GM21367 (cell line): Measurements from ENCODE around the gene CHRNE.
"Not testable (repeated sequence)": the region's sequence is repeated elsewhere in the genome, so short reads cannot be mapped to it uniquely, and the experiment has no call there.

Experiments used
- ATAC-seq: cut with Tn5 transposase; IDR thresholded peaks from one replicate; pipeline ENCODE4 v1.9.1; 2021; ENCODE audit not compliant: unreplicated experiment

CHRNE gene

DNA sequence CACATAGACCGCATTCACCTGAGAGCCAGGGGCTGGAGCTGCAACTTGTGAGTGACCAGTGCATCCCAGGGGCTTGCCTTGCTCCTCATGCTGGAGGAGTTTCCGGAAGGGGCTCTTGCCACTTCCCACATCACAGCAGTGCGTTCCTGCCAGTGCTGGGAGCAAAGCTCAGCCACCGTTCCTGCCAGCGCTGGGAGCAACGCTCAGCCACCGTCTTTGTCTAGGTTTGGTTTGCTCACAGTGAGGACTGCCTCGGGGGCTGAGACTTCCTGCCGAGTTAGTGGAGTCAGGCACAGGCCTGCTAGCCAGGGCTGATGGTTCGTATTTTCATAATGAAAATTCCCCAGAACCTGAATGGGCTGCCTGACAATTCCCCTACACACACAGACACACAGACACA, 5.4 kb upstream of the CHRNE start:
- no peak for ATAC-seq

DNA sequence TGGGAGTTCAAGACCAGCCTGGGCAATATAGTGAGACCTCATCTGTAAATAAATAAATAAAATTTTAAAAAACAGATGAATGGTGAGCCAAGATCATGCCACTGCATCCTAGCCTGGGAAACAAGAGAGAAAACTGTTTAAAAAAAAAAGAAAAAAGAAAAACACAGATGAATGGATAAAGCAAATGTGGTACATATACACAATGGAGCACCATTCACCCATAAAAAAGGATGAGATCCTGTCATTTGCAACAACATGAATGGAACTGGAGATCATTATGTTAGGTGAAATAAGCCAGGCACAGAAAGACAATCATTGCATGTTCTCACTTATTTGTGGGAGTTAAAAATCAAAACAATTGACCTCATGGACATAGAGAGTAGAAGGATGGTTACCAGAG, 3.7 kb upstream of the CHRNE start:
- ATAC-seq = not testable (repeated sequence)

DNA sequence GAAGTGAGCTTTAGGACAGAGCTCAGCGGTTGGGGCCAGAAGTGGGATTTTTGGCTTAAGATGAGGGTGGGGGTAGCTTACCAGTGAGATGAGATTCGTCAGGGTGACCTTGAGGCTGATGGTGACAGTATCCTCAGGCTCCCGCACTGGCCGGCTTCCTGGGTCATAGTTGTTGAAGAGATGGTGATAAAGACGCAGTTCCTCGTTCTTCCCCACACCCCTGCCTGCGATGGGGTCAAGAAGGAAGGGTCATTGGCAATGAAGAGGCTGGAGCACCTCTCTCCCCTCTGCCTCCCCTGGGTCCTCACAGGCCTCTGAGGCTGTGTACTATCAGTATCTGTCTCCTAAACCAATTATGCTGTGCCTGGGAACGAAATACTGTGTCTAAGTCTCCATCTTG, 358 bp downstream of the CHRNE start:
- ATAC-seq = no peak

DNA sequence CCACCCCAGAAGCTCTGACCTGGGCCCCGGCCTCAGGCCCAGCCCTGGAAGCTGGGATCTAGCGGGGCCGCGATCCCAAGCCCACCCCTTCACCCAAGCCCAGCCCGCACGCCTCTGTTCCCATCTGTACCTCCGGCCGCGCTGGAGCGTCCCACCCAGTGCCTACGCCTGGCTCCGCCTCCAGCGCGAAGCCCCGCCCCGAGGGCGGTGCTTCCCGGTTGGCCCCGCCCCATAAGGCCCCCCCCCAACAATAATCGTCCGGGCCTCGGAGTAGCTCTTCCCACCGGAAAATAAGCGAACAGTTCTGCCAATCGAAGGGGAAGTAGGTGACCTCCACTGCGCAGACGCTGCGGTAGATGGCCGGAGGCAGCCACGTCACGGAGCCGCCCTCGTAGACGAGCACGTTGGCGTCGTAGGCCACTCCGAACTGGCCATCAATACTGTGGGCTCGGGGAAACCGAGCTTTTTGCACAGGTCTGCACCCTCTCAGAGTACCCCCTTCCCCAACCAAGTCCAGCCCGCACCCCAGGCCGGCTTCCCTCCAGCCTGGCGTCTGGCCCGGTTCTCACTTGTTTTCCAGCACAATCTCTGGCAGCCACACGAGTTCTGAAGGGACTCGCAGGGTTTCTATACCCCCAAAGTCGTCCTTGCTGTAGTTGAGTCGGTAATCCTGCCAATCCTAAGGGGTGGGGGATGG, 1.1 kb downstream of the CHRNE start:
- no peak for ATAC-seq

DNA sequence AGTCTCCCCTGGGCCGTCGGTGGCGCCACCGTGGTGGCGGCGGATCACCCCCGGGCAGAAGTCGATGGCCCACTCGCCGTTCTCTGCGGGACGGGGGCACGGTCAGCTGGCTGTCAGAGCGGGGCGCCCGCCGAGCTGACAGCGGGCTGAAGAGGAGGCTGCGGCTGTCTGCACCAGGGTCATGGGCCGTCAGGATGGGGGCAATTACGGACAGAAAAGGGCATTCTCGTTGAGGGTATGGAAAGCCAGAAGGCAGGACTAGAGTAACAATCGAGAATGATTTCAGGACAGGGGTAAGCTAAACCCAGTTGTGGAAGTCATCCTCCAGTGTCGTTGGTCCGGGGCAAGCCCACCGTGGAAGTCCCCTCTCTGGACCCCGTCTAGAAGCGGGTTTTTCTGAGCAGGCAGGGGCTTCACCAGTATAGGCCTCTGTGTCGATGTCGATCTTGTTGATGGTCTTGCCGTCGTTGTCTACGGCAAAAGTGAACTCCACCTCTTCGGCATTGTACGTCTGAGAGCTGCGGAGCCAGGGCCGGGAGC, 1.7 kb downstream of the CHRNE start:
- ATAC-seq = no peak

DNA sequence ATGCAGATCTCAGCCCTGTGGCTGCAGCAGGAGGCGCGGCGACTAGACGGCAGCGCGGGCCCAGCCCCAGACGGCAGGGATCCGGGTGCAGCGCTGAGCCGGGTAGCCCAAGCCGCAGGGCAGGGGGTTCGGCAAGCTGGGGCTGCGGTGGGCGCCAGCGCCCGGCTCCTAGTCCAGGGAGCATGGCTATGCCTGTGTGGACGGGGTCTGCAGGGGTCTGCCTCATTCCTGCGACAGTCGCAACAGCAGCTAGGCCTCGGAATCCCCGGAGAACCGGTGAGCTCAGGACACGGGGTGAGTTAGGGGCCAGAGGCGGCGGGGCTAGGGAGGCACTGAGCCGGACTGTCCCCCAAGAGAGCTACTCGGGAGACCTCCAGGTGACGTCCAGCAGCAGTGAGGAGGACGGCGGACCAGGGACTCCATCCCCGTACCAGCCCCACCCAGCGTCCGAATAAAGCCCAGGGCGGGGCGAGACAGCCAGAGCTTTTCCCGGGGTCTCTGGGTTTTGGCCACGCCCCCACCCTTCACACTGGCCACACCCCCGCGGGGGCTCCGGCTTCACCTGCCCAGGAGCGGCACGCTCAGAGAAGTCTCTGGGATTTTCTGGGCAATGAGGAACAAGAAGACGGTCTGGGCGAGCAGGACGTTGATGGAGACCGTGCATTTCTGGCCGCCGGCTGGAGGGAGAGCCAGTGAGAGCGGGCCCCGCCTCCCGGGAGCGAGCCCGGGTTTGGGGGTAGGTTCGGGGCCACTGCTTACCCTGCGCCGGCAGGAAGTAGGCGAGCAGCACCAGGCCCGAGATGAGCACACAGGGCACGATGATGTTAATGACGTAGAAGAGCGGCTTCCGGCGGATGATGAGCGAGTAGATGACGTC, 2.4 kb downstream of the CHRNE start:
- no peak for ATAC-seq

DNA sequence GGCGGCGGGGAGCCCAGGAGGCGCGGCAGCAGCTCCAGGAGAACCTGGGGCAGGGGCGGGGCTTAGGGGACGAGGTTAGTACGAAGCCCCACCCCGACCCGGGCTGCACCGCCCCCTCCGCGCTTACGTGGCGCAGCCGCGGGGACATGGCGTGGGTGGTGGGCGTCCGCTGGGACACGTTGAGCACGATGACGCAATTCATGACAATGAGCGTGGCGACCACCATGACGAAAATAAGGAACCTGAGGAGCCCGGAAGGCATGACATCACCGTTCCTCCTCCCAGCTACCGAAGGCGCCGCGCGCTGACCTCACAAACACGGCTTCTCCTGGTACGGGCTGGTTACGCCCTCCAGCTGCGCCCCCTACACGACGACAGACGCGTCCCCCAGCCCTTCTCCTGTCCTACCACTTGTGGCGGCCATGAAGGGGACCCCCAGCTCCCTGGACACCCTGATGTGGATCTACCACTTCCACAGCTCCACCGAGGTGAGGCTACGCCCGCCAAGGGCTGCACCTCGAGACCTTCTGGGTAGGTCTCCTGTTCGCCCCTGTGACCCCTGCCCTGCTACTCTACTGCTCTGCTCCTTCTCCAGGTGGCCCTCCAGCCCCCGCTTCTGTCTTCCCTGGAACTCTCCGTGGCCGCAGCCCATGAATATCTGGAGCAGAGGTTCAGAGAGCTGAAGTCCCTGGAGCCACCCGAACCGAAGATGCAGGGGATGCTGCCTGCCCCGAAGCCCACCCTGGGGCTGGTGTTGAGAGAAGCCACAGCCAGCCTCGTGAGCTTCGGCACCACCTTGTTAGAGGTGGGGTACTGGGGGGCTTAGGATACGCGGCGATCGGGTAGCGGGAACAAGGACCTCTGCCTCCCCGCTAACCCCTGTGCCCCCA, 3.3 kb downstream of the CHRNE start, which contains the start of gene C17orf107:
Gene C17orf107 (plus strand): TSS at position 196 of the 890 bp plus-strand sequence. CDS start 227 bp downstream, at position 423.
- no peak for ATAC-seq

DNA sequence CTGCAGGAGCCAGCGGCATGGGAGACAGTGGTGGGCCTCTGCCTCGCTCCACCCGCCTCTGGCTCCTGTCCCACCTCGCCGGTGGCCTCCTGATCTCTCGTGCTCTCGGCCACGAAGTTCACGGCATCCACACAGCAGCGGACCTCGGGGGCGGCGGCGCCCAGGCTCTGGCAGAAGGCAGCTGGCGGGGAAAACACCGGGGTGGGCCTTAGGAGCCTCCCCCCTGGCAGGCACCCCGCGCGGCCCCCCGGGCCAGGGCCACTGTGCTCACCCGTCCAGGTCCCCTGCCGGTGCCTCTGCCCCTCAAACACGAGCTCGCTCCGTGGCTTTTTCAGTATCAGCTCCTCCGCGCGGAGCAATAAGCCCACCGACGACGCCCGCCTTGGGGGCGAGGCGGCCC, 4.0 kb downstream of the CHRNE start:
- no peak for ATAC-seq

DNA sequence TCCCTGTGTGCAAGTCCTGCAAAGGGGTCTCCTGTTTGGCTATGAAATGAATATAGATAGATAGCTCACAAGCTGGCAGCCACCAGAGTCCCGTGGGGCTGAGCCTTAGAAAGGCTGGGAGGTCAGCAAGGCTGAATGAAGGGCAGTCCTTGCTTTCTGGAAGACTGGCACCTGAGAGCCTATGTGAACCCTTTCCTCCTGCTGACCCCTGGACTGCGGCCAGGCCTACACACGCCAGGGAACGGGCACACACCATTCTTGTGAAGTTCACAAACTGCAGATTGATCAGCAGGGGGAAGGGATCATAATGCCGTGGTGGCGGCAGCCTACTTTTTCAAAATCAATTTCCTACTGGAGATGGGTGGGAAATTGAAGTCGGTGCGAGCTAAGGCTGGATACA, 4.5 kb downstream of the CHRNE start:
- no peak for ATAC-seq

DNA sequence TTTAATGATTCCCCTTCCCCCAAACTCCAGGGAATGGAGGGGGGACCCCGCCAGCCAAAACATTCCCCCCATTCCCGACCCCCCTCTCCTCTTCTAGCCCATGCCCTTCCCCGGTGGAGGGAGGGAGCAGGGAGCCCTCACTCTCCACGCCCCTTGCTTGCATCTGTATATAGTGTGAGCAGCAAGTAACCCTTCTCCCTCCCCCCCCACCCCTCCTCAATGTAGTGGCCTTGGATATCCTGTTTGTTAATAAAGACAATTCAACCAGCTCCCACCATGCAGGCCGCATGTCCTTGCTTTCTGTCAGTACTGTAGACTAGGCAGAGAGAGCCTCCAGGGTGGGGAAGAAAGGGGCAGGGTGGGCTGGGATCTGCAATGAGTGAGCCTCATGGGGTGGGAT, 5.1 kb downstream of the CHRNE start:
- ATAC-seq = no peak

DNA sequence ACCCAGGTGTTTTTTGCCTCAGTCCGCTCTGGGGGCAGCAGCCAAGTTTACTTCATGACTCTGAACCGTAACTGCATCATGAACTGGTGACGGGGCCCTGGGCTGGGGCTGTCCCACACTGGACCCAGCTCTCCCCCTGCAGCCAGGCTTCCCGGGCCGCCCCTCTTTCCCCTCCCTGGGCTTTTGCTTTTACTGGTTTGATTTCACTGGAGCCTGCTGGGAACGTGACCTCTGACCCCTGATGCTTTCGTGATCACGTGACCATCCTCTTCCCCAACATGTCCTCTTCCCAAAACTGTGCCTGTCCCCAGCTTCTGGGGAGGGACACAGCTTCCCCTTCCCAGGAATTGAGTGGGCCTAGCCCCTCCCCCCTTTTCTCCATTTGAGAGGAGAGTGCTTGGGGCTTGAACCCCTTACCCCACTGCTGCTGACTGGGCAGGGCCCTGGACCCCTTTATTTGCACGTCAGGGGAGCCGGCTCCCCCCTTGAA, 5.7 kb downstream of the CHRNE start:
- ATAC-seq = no peak

DNA sequence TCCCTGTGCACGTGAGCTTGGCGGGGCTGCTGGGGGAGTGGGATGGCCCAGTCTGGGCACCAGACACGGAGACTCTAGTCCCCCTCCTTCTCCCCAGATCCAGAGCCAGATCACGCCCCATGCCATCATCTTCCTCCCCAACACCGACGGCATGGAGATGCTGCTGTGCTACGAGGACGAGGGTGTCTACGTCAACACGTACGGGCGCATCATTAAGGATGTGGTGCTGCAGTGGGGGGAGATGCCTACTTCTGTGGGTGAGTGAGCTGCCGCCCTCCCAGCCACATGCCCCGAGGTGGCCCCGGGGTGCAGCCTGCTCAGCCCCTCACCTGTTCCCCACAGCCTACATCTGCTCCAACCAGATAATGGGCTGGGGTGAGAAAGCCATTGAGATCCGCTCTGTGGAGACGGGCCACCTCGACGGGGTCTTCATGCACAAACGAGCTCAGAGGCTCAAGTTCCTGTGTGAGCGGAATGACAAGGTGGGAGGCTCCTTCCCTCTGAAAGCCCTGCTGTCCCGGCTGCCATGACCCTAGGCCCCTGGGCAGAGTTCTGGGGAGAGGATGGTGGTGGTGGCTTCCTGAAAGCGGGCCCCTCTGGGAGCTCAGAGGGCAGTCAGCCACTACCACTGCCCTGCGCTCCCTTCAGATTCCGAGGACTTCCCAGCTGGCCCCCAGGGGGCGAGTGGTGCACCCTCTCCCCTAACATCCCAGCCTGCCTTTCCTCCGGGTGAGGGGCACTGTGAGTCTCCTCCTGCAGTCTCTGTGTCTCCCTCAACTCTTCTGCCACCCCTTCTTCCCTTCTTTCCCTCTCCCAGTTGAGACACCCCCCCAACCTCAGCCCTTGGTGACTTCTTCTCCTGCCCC, 6.3 kb downstream of the CHRNE start:
- ATAC-seq = no peak

DNA sequence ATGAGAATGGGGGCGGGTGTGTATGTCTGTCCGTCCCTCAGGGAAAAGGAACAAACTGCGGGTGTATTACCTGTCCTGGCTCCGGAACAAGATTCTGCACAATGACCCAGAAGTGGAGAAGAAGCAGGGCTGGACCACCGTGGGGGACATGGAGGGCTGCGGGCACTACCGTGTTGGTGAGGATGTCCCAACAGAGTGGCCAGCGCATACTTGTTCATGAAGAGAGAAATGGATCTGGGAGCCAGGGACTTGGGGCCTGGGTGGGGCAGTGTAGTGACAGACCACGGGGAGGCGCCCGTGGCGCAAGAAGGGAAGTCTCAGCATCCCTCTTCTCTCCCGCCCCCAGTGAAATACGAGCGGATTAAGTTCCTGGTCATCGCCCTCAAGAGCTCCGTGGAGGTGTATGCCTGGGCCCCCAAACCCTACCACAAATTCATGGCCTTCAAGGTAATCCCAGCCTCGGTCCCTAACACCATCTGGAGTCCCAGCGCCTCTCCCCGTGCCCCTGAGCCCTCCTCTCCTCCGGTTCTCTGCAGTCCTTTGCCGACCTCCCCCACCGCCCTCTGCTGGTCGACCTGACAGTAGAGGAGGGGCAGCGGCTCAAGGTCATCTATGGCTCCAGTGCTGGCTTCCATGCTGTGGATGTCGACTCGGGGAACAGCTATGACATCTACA, 7.1 kb downstream of the CHRNE start:
- no peak for ATAC-seq

DNA sequence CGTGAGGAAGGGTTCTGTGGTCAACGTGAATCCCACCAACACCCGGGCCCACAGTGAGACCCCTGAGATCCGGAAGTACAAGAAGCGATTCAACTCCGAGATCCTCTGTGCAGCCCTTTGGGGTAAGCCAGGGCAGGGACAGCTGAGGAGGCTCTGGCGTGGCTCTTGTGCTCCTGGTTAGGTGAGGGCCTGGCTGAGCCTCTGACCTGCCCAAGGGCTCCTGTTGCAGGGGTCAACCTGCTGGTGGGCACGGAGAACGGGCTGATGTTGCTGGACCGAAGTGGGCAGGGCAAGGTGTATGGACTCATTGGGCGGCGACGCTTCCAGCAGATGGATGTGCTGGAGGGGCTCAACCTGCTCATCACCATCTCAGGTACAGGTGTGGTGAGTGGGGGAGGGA, 7.8 kb downstream of the CHRNE start:
- ATAC-seq = no peak

DNA sequence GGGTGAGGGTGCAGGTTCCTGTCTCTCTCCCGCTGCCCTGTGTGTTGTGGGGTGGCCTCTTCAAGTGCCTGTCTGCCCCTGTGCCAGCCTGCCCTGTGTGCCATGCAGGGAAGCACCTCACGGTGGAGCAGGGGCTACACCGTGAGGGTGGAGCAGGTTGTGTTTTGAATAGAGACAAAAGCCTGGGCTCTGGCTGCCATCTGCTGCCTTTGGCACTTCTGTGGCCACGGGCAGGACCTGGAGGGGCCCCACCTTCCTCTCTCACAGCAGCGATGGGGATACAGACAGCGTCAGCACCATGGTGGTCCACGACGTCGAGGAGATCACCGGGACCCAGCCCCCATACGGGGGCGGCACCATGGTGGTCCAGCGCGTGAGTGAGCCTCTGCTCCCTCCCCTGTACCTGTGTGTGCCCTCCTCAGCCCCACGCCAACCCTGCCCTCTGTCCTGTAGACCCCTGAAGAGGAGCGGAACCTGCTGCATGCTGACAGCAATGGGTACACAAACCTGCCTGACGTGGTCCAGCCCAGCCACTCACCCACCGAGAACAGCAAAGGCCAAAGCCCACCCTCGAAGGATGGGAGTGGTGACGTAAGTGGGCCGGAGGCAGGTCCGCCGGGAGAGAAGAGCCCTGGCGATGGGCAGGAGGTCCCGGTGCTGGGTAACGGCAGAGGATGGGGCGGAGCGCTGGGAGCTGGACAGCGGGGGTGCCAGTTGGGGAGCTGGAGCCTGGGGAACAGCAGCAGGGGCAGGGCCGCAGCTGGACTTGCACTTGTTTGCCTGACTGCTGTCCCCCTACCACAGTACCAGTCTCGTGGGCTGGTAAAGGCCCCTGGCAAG, 9.0 kb downstream of the CHRNE start:
- no peak for ATAC-seq

DNA sequence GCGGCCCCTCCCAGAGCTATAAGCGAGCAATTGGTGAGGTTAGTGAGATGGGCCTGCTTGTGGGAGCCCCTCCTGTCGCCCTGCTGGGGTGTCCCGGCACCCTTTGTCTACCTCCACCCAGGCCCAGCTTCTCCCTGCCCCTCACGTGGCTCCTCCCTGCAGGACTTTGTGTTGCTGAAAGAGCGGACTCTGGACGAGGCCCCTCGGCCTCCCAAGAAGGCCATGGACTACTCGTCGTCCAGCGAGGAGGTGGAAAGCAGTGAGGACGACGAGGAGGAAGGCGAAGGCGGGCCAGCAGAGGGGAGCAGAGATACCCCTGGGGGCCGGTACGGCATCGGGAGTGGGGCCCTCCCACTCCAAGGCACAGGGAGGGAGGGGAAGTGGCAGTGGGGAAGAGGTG, 9.6 kb downstream of the CHRNE start:
- ATAC-seq = no peak

DNA sequence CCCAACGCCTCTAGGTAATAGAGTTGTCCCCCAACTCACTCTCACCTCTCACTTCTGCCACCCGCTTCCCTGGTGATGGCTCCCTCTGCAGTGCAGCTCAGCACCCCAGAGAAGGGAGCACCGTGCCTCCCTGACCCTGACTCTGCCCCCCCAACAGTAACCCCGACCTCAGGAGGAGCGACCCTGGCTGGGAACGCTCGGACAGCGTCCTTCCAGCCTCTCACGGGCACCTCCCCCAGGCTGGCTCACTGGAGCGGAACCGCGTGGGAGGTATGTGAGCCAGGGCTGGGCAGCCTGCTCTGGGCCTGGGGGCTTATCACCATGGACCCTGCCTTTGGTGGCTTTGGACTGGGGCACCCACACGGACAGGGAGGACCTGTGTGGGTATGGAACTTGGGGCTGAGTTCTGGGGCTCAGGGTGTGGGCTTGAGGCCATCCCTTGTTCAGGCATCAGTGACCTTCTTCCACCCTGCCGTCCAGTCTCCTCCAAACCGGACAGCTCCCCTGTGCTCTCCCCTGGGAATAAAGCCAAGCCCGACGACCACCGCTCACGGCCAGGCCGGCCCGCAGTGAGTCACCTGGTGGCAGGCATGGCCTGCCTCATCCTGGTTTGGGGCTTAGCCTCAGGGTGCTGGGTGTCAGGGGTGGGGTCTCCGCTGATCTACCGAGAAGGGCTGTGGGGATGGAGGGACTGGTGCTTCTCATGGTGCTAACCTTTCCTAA, 10.2 kb downstream of the CHRNE start:
- no peak for ATAC-seq
